ENCODE data around the gene PPIL6. TPM values are rescaled to one million over a fixed set of nuclear protein-coding genes. Genes with fewer than 3 reads are reported as not detected.

Gene PPIL6
- total RNA-seq, 4 donors from 2014 or later: 1.2 to 16.5 (median 4.8) TPM

DNA sequence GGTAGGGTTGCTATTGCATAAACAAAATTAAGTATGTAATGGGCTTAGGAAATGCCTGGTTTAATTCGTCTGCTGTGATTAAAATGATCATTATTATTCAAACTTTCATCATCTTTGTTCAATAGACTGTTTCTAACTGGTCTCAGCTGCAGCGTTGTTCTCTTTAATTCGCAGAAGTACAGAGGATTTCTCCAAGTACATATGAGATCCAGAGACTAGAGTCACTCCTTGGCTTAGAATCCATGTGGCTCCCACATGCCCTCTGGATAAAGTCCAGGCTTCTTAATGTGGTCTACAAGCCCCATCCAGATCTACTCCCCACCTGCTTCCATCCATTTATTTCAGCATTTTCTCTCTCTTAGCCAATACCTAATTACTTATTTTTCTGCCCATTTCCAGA lies 43.7 kb upstream of the PPIL6 start:
- H3K4me1 ChIP-seq: peaks cover 3 to 42% (median 29%) of the 10 kb centered on the region in 4 donors
- no peaks in the 10 kb centered on the region for H3K27me3 ChIP-seq
- DNase-seq (ENCODE audit: low spot score in 2 of 2): no peak
- H3K9me3 ChIP-seq: no peaks in the 10 kb centered on the region
- peaks cover 0 to 17% (median 0%) of the 10 kb centered on the region in 3 donors for H3K36me3 ChIP-seq
- TF ChIP-seq POLR2A (IDR thresholded peaks at IDR 0.05) (no peak), EP300 (IDR thresholded peaks at IDR 0.05) (no peak)
- TF ChIP-seq, protein P1, sequence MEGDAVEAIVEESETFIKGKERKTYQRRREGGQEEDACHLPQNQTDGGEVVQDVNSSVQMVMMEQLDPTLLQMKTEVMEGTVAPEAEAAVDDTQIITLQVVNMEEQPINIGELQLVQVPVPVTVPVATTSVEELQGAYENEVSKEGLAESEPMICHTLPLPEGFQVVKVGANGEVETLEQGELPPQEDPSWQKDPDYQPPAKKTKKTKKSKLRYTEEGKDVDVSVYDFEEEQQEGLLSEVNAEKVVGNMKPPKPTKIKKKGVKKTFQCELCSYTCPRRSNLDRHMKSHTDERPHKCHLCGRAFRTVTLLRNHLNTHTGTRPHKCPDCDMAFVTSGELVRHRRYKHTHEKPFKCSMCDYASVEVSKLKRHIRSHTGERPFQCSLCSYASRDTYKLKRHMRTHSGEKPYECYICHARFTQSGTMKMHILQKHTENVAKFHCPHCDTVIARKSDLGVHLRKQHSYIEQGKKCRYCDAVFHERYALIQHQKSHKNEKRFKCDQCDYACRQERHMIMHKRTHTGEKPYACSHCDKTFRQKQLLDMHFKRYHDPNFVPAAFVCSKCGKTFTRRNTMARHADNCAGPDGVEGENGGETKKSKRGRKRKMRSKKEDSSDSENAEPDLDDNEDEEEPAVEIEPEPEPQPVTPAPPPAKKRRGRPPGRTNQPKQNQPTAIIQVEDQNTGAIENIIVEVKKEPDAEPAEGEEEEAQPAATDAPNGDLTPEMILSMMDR (IDR thresholded peaks at IDR 0.05): no peak
- H3K27ac ChIP-seq: peak overlapping the region in 3 of 4 donors; percentile 62 to 96 (median 82)
- 22 to 25% methylated on average over 3 of the region's 3 CpGs for WGBS, 2 donors
- peak overlapping the region in 2 of 4 donors; percentile 80 to 100 for H3K4me3 ChIP-seq

GRCh38 chr6:109483735-109484057 lies 43.3 kb upstream of the PPIL6 start:
- H3K4me3 ChIP-seq: peak overlapping the region in 3 of 4 donors; percentile 34 to 100 (median 80)
- peak overlapping the region in 3 of 4 donors; percentile 62 to 96 (median 82) for H3K27ac ChIP-seq
- peaks cover 0 to 17% (median 0%) of the 10 kb centered on the region in 3 donors for H3K36me3 ChIP-seq
- no peaks in the 10 kb centered on the region for H3K9me3 ChIP-seq
- no peak for DNase-seq (ENCODE audit: low spot score in 2 of 2)
- no peaks in the 10 kb centered on the region for H3K27me3 ChIP-seq
- TF ChIP-seq EP300 (IDR thresholded peaks at IDR 0.05) (no peak), POLR2A (IDR thresholded peaks at IDR 0.05) (no peak)
- WGBS, 2 donors: 1 to 2% methylated on average over 6 of the region's 6 CpGs
- H3K4me1 ChIP-seq: peaks cover 3 to 47% (median 31%) of the 10 kb centered on the region in 4 donors

GRCh38 chr6:109482905-109483734 lies 42.7 kb upstream of the PPIL6 start, which contains the start of gene ZBTB24:
Gene ZBTB24, minus strand, starts transcription at chr6:109483219. Its CDS starts 1,193 bp downstream, at chr6:109482026.
- 0% methylated on average over 12 to 16 of the region's 97 CpGs for WGBS, 2 donors
- H3K27ac ChIP-seq: peak within 1 kb of the TSS; percentile 80 to 96 (median 90)
- peaks cover 0 to 17% (median 0%) of the 10 kb centered on the region in 3 donors for H3K36me3 ChIP-seq
- H3K9me3 ChIP-seq: no peaks in the 10 kb centered on the region
- TF ChIP-seq POLR2A (IDR thresholded peaks at IDR 0.05) (peak; percentile 50 to 71), EP300 (IDR thresholded peaks at IDR 0.05) (peak in 1 of 2 donors; percentile 75)
- TF ChIP-seq, protein P1 (IDR thresholded peaks at IDR 0.05): peak in 2 of 5 experiments; percentile 9 to 15
- peaks cover 3 to 52% (median 34%) of the 10 kb centered on the region in 4 donors for H3K4me1 ChIP-seq
- H3K27me3 ChIP-seq: no peaks in the 10 kb centered on the region
- H3K4me3 ChIP-seq: peak within 1 kb of the TSS; percentile 80 to 100 (median 88)
- peak; percentile 78 to 81 for DNase-seq (ENCODE audit: low spot score in 2 of 2)

GRCh38 chr6:109480993-109481480 lies 40.6 kb upstream of the PPIL6 start:
- Histone ChIP-seq H3K4me1 (peaks cover 3 to 73% (median 38%) of the 10 kb centered on the region in 4 donors), H3K4me3 (no peak overlapping the region), H3K36me3 (peaks cover 0 to 36% (median 0%) of the 10 kb centered on the region in 3 donors), H3K27ac (no peak overlapping the region), H3K9me3 (no peaks in the 10 kb centered on the region), H3K27me3 (no peaks in the 10 kb centered on the region)
- DNase-seq (ENCODE audit: low spot score in 2 of 2): no peak
- WGBS, 2 donors: 94 to 96% methylated on average over 7 of the region's 7 CpGs
- no peak for TF ChIP-seq EP300 (IDR thresholded peaks at IDR 0.05)
- TF ChIP-seq POLR2A (IDR thresholded peaks at IDR 0.05): no peak
- TF ChIP-seq, protein P1 (IDR thresholded peaks at IDR 0.05): no peak

DNA sequence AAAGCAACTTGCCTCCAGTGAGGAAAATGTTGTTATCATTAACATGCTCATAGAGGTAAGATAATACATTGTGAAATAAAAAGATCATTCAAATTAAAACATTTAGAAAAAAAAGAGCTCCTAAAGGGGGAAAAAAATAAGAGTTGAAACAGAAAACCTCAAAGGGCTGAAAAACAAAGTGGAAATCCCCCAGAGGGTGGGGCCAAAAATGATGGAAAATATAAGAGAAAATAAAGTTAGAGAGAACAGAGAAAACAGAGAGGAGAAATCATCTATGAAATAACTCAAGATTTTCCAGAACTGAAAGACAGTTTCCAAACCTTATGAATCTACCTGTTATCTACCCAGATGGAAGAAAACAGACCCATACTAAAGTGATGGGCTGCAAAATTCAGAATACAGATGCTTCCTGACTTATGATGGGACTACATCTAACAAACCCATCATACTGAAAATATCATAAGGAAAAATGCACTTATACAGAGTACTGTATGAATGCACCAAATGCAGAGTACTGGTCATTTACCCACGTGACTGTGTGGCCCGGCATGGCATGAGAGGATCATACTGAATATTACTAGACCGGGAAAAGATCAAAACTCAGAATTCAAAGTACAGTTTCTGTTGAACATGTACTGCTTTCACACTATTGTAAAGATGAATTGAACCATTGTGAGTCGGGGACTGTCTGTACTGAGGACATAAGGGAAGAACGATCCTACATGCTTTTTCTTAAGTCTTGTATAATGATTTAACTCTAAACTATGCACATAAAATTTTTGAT lies 38.6 kb upstream of the PPIL6 start:
- TF ChIP-seq, protein P1 (IDR thresholded peaks at IDR 0.05): no peak
- TF ChIP-seq EP300 (IDR thresholded peaks at IDR 0.05) (no peak), POLR2A (IDR thresholded peaks at IDR 0.05) (no peak)
- no peak overlapping the region for H3K27ac ChIP-seq
- H3K27me3 ChIP-seq: no peaks in the 10 kb centered on the region
- DNase-seq (ENCODE audit: low spot score in 2 of 2): no peak
- no peaks in the 10 kb centered on the region for H3K9me3 ChIP-seq
- no peak overlapping the region for H3K4me3 ChIP-seq
- peaks cover 0 to 56% (median 9%) of the 10 kb centered on the region in 3 donors for H3K36me3 ChIP-seq
- WGBS, 2 donors: 54 to 56% methylated on average over 5 of the region's 5 CpGs
- H3K4me1 ChIP-seq: peaks cover 3 to 70% (median 36%) of the 10 kb centered on the region in 4 donors

All from tibial nerve (tissue), 4 donors.